HG03439 (cell line): Measurements from ENCODE around the gene TIMM10.
"Not testable (repeated sequence)": the region's sequence is repeated elsewhere in the genome, so short reads cannot be mapped to it uniquely, and the experiment has no call there.

Experiments used
- ATAC-seq: cut with Tn5 transposase; IDR thresholded peaks from one replicate; pipeline ENCODE4 v1.9.1; 2021; ENCODE audit warnings: mild to moderate bottlenecking, moderate library complexity; ENCODE audit not compliant: unreplicated experiment

The TIMM10 gene

GRCh38 chr11:57543593-57543992 is 13.0 kb upstream of the TIMM10 start:
- no peak for ATAC-seq

- no peak for ATAC-seq
These were observed 12.0 kb upstream of the TIMM10 start for GRCh38 chr11:57542582-57542981.

- ATAC-seq: no peak
These were observed 10.6 kb upstream of the TIMM10 start for GRCh38 chr11:57541169-57541568.

- no peak for ATAC-seq
These were observed 8.8 kb upstream of the TIMM10 start for GRCh38 chr11:57539342-57539741.

GRCh38 chr11:57536947-57537619 is 6.5 kb upstream of the TIMM10 start, which contains the start of gene SMTNL1:
Gene SMTNL1, plus strand, starts transcription at chr11:57537595. Its CDS starts 5,048 bp downstream, at chr11:57542643.
- ATAC-seq: no peak

- not testable (repeated sequence) for ATAC-seq
These were observed 3.9 kb upstream of the TIMM10 start for GRCh38 chr11:57534449-57534848.

GRCh38 chr11:57530215-57530595 is 349 bp downstream of the TIMM10 start:
- ATAC-seq: no peak

GRCh38 chr11:57529012-57529411 is 1.5 kb downstream of the TIMM10 start:
- no peak for ATAC-seq

GRCh38 chr11:57527056-57527631 is 3.4 kb downstream of the TIMM10 start:
- no peak for ATAC-seq

GRCh38 chr11:57523419-57523818 is 7.1 kb downstream of the TIMM10 start:
- no peak for ATAC-seq

- no peak for ATAC-seq
These were observed 9.4 kb downstream of the TIMM10 start for GRCh38 chr11:57521116-57521515.

GRCh38 chr11:57516061-57516443 is 14.5 kb downstream of the TIMM10 start:
- ATAC-seq: no peak

GRCh38 chr11:57515332-57516060 is 15.1 kb downstream of the TIMM10 start, which contains the start of gene SLC43A1:
Gene SLC43A1, minus strand, starts transcription at chr11:57515702. Its CDS starts 1,591 bp downstream, at chr11:57514111.
- peak; percentile 35 for ATAC-seq

- peak; percentile 41 for ATAC-seq
These were observed 15.8 kb downstream of the TIMM10 start for GRCh38 chr11:57514538-57515331.

GRCh38 chr11:57513911-57514537 is 16.5 kb downstream of the TIMM10 start:
- peak; percentile 33 for ATAC-seq

GRCh38 chr11:57513452-57513795 is 17.1 kb downstream of the TIMM10 start:
- ATAC-seq: no peak

- no peak for ATAC-seq
These were observed 17.7 kb downstream of the TIMM10 start for GRCh38 chr11:57512646-57513451.

GRCh38 chr11:57511741-57512430 is 18.7 kb downstream of the TIMM10 start:
- ATAC-seq: no peak
